Motor neuron (in vitro differentiated cells): ENCODE measurements around the gene DGKD. TPM values are rescaled to one million over a fixed set of nuclear protein-coding genes. Genes with fewer than 3 reads are reported as not detected.
"Not testable (repeated sequence)": the region's sequence is repeated elsewhere in the genome, so short reads cannot be mapped to it uniquely, and the experiment has no call there.

Source experiments
- ATAC-seq, 8 experiments: fragments of 200-7000 bp; cut with Tn5 transposase; replicated peaks in 6 of 8; 2 replicates each; pipeline ENCODE4 v1.8.0; 2021; ENCODE audit warnings: mild to moderate bottlenecking in 8 of 8, moderate library complexity in 8 of 8
- H3K27ac ChIP-seq, 2 donors: fragments of 250-450 bp; sonication (Bioruptor Pico); 2 replicates each; pipeline ENCODE4 v1.9.0; 2021; ENCODE audit warnings: antibody characterized with exemption in 2 of 2, mild to moderate bottlenecking in 2 of 2, moderate library complexity in 1 of 2
- H3K4me1 ChIP-seq, 2 donors: fragments of 250-450 bp; sonication (Bioruptor Pico); replicated peaks in 1 of 2; 2 replicates each; pipeline ENCODE4 v1.6.1; 2021; ENCODE audit warnings: antibody characterized with exemption in 2 of 2, mild to moderate bottlenecking in 2 of 2, moderate library complexity in 1 of 2
- H3K4me3 ChIP-seq, 5 donors: fragments of 250-450 bp; sonication (Bioruptor Pico); 2 replicates each; pipeline ENCODE4 v1.9.0; 2021; ENCODE audit warnings: antibody characterized with exemption in 5 of 5, mild to moderate bottlenecking in 5 of 5, moderate library complexity in 4 of 5
- WGBS, 10 experiments: fragments of 450-650 bp; shearing (Covaris generic); methylation state at CpG; one replicate each; pipeline ENCODE4 v1.0.0; 2022; 5-methylcytosine and 5-hydroxymethylcytosine counted together
- in situ Hi-C, 9 experiments: fragments of 400-800 bp; cut with MboI; loops; one replicate each; pipeline ENCODE4 v1.15.0; 2021; ENCODE audit warnings: low sequenced_read_pairs in 9 of 9, low pct_unique_long_range_greater_than_20kb in 2 of 9; ENCODE audit not compliant: unreplicated experiment in 9 of 9
- total RNA-seq, 8 experiments: library from RNA; unstranded; fragments of 300-600 nt; gene quantifications; 2 replicates each; pipeline versions ENCODE4 v1.2.3 to v1.2.4, GENCODE V29; 2022

DGKD gene
- total RNA-seq, 8 experiments from 2014 or later, result 11.0 to 40.8 (median 22.3) TPM

- H3K4me3 ChIP-seq, result no peak overlapping the region
- ATAC-seq, result no peak
- peaks cover 0 to 3% of the 10 kb centered on the region in 2 donors for H3K4me1 ChIP-seq
- whole genome bisulfite sequencing, 10 experiments, result 59 to 100% (median 92%) methylated on average over 2 to 9 of the region's 14 CpGs; no CpG with 5 or more reads in 1 of the 10 experiments
- in situ Hi-C loops, result no loop called here
- H3K27ac ChIP-seq, result no peak overlapping the region
Measured at GRCh38 chr2:233385489-233386044, 31.3 kb downstream of the DGKD start.

- ATAC-seq, result peak in 3 of 8 experiments; percentile 54 to 83 (median 56)
- Histone ChIP-seq H3K4me3 (no peak overlapping the region), H3K27ac (no peak overlapping the region), H3K4me1 (peaks cover 0 to 3% of the 10 kb centered on the region in 2 donors)
- in situ Hi-C loops, result no loop called here
- WGBS, 10 experiments, result 51 to 100% (median 84%) methylated on average over 1 to 7 of the region's 13 CpGs; no CpG with 5 or more reads in 2 of the 10 experiments
Measured at GRCh38 chr2:233386382-233387041, 32.2 kb downstream of the DGKD start.

- 47 to 100% (median 95%) methylated on average over 1 to 13 of the region's 13 CpGs; no CpG with 5 or more reads in 3 of the 10 experiments for WGBS, 10 experiments
- no peak overlapping the region for H3K27ac ChIP-seq
- peaks cover 0 to 3% of the 10 kb centered on the region in 2 donors for H3K4me1 ChIP-seq
- no peak for ATAC-seq
- H3K4me3 ChIP-seq, result no peak overlapping the region
- in situ Hi-C loops, result no loop called here
Measured at GRCh38 chr2:233387225-233387624, 32.9 kb downstream of the DGKD start.

- no peak overlapping the region for H3K4me3 ChIP-seq
- WGBS, 10 experiments, result 27 to 100% (median 81%) methylated on average over 1 to 16 of the region's 25 CpGs
Measured at GRCh38 chr2:233387667-233388528, 33.6 kb downstream of the DGKD start.

GRCh38 chr2:233389601-233390125 is 35.4 kb downstream of the DGKD start:
- no peak for ATAC-seq
- in situ Hi-C loops, result no loop called here
- H3K4me1 ChIP-seq, result peaks cover 0 to 3% of the 10 kb centered on the region in 2 donors
- WGBS, 10 experiments, result 86 to 100% (median 94%) methylated on average over 1 to 6 of the region's 8 CpGs; no CpG with 5 or more reads in 2 of the 10 experiments
- no peak overlapping the region for H3K4me3 ChIP-seq
- no peak overlapping the region for H3K27ac ChIP-seq

More at GRCh38 chr2:233387667-233388528, 33.6 kb downstream of the DGKD start:
- peak in 6 of 8 experiments; percentile 28 to 92 (median 84) for ATAC-seq
- in situ Hi-C loops, result no loop called here
- Histone ChIP-seq H3K27ac (no peak overlapping the region), H3K4me1 (peaks cover 0 to 3% of the 10 kb centered on the region in 2 donors)

- Histone ChIP-seq H3K4me3 (no peak overlapping the region), H3K4me1 (no peaks in the 10 kb centered on the region), H3K27ac (no peak overlapping the region)
- 89 to 100% (median 96%) methylated on average over 2 to 7 of the region's 7 CpGs; no CpG with 5 or more reads in 1 of the 10 experiments for WGBS, 10 experiments
- ATAC-seq, result no peak
- in situ Hi-C loops, result no loop called here
Measured at GRCh38 chr2:233395687-233396086, 41.4 kb downstream of the DGKD start.

- H3K4me1 ChIP-seq, H3K4me3 ChIP-seq, ATAC-seq, H3K27ac ChIP-seq, in situ Hi-C loops: not testable (repeated sequence)
- 80 to 100% (median 93%) methylated on average over 1 to 2 of the region's 12 CpGs; no CpG with 5 or more reads in 7 of the 10 experiments for WGBS, 10 experiments
Measured at GRCh38 chr2:233396726-233397665, 42.7 kb downstream of the DGKD start.

GRCh38 chr2:233399306-233400225 is 45.3 kb downstream of the DGKD start:
- ATAC-seq, result peak in 1 of 8 experiments; percentile 33
- in situ Hi-C loops, result no loop called here
- WGBS, 10 experiments, result 50 to 100% (median 95%) methylated on average over 1 to 5 of the region's 8 CpGs; no CpG with 5 or more reads in 3 of the 10 experiments
- no peak overlapping the region for H3K4me3 ChIP-seq
- no peak overlapping the region for H3K27ac ChIP-seq
- no peaks in the 10 kb centered on the region for H3K4me1 ChIP-seq

- no peak for ATAC-seq
- WGBS, 10 experiments, result 70 to 100% (median 74%) methylated on average over 2 to 6 of the region's 6 CpGs; no CpG with 5 or more reads in 6 of the 10 experiments
- in situ Hi-C loops, result no loop called here
- no peaks in the 10 kb centered on the region for H3K4me1 ChIP-seq
- no peak overlapping the region for H3K27ac ChIP-seq
- no peak overlapping the region for H3K4me3 ChIP-seq
Measured at GRCh38 chr2:233400341-233400740, 46.0 kb downstream of the DGKD start.

- no peak overlapping the region for H3K27ac ChIP-seq
- H3K4me1 ChIP-seq, result no peaks in the 10 kb centered on the region
- 80 to 100% (median 100%) methylated on average over 1 to 3 of the region's 3 CpGs; no CpG with 5 or more reads in 3 of the 10 experiments for WGBS, 10 experiments
- in situ Hi-C loops, result no loop called here
- H3K4me3 ChIP-seq, result no peak overlapping the region
- ATAC-seq, result no peak
Measured at GRCh38 chr2:233400961-233401360, 46.7 kb downstream of the DGKD start.

GRCh38 chr2:233402346-233402745 is 48.1 kb downstream of the DGKD start:
- in situ Hi-C loops, result no loop called here
- ATAC-seq, result no peak
- WGBS, 10 experiments, result 83 to 100% (median 91%) methylated on average over 1 to 5 of the region's 5 CpGs; no CpG with 5 or more reads in 5 of the 10 experiments
- Histone ChIP-seq H3K4me3 (no peak overlapping the region), H3K27ac (no peak overlapping the region), H3K4me1 (no peaks in the 10 kb centered on the region)
